ENCODE measurements around the gene TAMALIN. TPM values are rescaled to one million over a fixed set of nuclear protein-coding genes. Genes with fewer than 3 reads are reported as not detected.

TAMALIN gene
- total RNA-seq, 1 experiment from 2014 or later = 0.58 TPM

GRCh38 chr12:52059582-52060497 lies 53.1 kb downstream of the TAMALIN start:
- ATAC-seq = no peak
- Histone ChIP-seq H3K4me1 (ENCODE audit: insufficient read depth, low read length) (no peaks in the 10 kb centered on the region), H2AFZ (ENCODE audit: low read length) (no peak overlapping the region), H3K79me2 (ENCODE audit: low read length) (no peaks in the 10 kb centered on the region), H4K20me1 (ENCODE audit: low read length) (0 out of 2 replicates have a peak, but pooled peaks cover 10% of the 10 kb centered on the region), H3K9me3 (ENCODE audit: low read length) (no peaks in the 10 kb centered on the region), H3K9ac (ENCODE audit: low read length) (no peak overlapping the region), H3F3A (ENCODE audit: low read length, unreplicated experiment) (no peaks in the 10 kb centered on the region), H3K4me3 (ENCODE audit: low read length) (no peak overlapping the region), H3K36me3 (ENCODE audit: low read depth, low read length) (peaks cover 19% of the 10 kb centered on the region; the same call in 1 of the 2 replicates), H3K27ac (ENCODE audit: low read length) (no peak overlapping the region), H3K27me3 (ENCODE audit: low read length) (no peaks in the 10 kb centered on the region), H3K4me2 (ENCODE audit: low read length) (no peak overlapping the region), H3K9me2 (replicated peaks; ENCODE audit: low read length) (no peaks in the 10 kb centered on the region)
- no peak for DNase-seq
- intact Hi-C loops (cut with micrococcal nuclease) = no loop called here
- ChIA-PET CTCF (interaction anchor here (0.5 kb wide), 1 partner anchor 56 kb away, joined by 3 read pairs; no protein-coding TSS in a partner anchor), POLR2A (ENCODE audit: unreplicated experiment) (no interaction called here)
- no TSS peak for BruUV-seq (replicated peaks)
- TF ChIP-seq CTCF (conservative IDR thresholded peaks at IDR 0.05; ENCODE audit: low read depth, low read length) (no peak), EZH2phosphoT487 (IDR thresholded peaks at IDR 0.05; ENCODE audit: borderline replicate concordance, low read length) (no peak), EZH2 (IDR thresholded peaks at IDR 0.05; ENCODE audit: low read length, unreplicated experiment) (no peak)

GRCh38 chr12:52060498-52061177 lies 53.9 kb downstream of the TAMALIN start:
- no TSS peak for BruUV-seq (replicated peaks)
- Histone ChIP-seq H3K36me3 (ENCODE audit: low read depth, low read length) (peaks cover 15% of the 10 kb centered on the region; the same call in 1 of the 2 replicates), H3K27me3 (ENCODE audit: low read length) (no peaks in the 10 kb centered on the region), H3K4me2 (ENCODE audit: low read length) (no peak overlapping the region), H3K4me3 (ENCODE audit: low read length) (no peak overlapping the region), H3K4me1 (ENCODE audit: insufficient read depth, low read length) (no peaks in the 10 kb centered on the region), H3K9ac (ENCODE audit: low read length) (no peak overlapping the region), H3K9me2 (replicated peaks; ENCODE audit: low read length) (no peaks in the 10 kb centered on the region), H3K27ac (ENCODE audit: low read length) (no peak overlapping the region), H3F3A (ENCODE audit: low read length, unreplicated experiment) (no peaks in the 10 kb centered on the region), H3K79me2 (ENCODE audit: low read length) (no peaks in the 10 kb centered on the region), H4K20me1 (ENCODE audit: low read length) (0 out of 2 replicates have a peak, but pooled peaks cover 3% of the 10 kb centered on the region), H3K9me3 (ENCODE audit: low read length) (no peaks in the 10 kb centered on the region), H2AFZ (ENCODE audit: low read length) (no peak overlapping the region)
- ChIA-PET CTCF (interaction anchor here (0.5 to 0.6 kb wide), 2 partner anchors 56 to 80 kb away, joined by 3 read pairs; no protein-coding TSS in a partner anchor), POLR2A (ENCODE audit: unreplicated experiment) (no interaction called here)
- no peak for ATAC-seq
- no peak for TF ChIP-seq CTCF (conservative IDR thresholded peaks at IDR 0.05; ENCODE audit: low read depth, low read length)
- no peak for TF ChIP-seq EZH2 (IDR thresholded peaks at IDR 0.05; ENCODE audit: low read length, unreplicated experiment)
- no peak for TF ChIP-seq EZH2phosphoT487 (IDR thresholded peaks at IDR 0.05; ENCODE audit: borderline replicate concordance, low read length)
- no peak for DNase-seq
- intact Hi-C loops (cut with micrococcal nuclease) = no loop called here
